GM12878 (cell line): ENCODE results near the gene SLC10A4. TPM values are rescaled to one million over a fixed set of nuclear protein-coding genes. Genes with fewer than 3 reads are reported as not detected.

Experiments used
- ATAC-seq: fragments of 200-7000 bp; cut with Tn5 transposase; 3 replicates; pipeline ENCODE4 v1.9.1; 2020; ENCODE audit warnings: mild to moderate bottlenecking, moderate library complexity
- BruUV-seq: library from RNA; stranded (reverse); fragments of 400-500 nt; replicated peaks from 2 replicates; lab custom pipeline; 2021; lab: Mats Ljungman, UMichigan
- CTCF ChIA-PET: fragments of 300-600 bp; sonication (Branson Sonifier 250); formaldehyde crosslinking; extraction: SDS; loops from one replicate; lab custom pipeline; 2021; ENCODE audit warnings: inconsistent platforms; lab: Yijun Ruan, JAX
- POLR2A ChIA-PET: fragments of 350-600 bp; formaldehyde crosslinking; extraction: SDS; loops from one replicate; lab custom pipeline; 2021; ENCODE audit warnings: inconsistent platforms; lab: Charles Lee
- RAD21 ChIA-PET: fragments of 300-600 bp; sonication (Branson Sonifier 250); formaldehyde crosslinking; loops from one replicate; lab custom pipeline; 2023; ENCODE audit warnings: antibody characterized with exemption; ENCODE audit not compliant: unreplicated experiment; lab: Charles Lee
- SMC1A ChIA-PET: fragments of 300-600 bp; sonication (Branson Sonifier 250); formaldehyde crosslinking; loops from one replicate; lab custom pipeline; 2023; ENCODE audit not compliant: unreplicated experiment, uncharacterized antibody; lab: Charles Lee
- DNase-seq: peaks from one replicate; pipeline ENCODE4 v3.0.0-alpha.2; 2011; ENCODE audit warnings: low read depth, low spot score
- FAIRE-seq: peaks from 3 replicates; lab custom pipeline; 2011; peaks lifted over from hg19 to GRCh38; lab: Jason Lieb, UNC
- H2AFZ ChIP-seq: 2 replicates; pipeline ENCODE4 v1.6.0; 2011; ENCODE audit warnings: low read depth, low read length, control low read depth; ENCODE audit not compliant: control insufficient read depth
- H3K27ac ChIP-seq: 2 replicates; pipeline ENCODE4 v1.5.1; 2011; ENCODE audit warnings: control low read depth; ENCODE audit not compliant: control insufficient read depth, insufficient read depth
- H3K27me3 ChIP-seq, 2 experiments: replicated peaks in 1 of 2; 2 replicates each; pipeline versions ENCODE4 v1.6.0 to v1.6.1; 2011; ENCODE audit warnings: low read length in 1 of 2; ENCODE audit not compliant: control insufficient read depth in 2 of 2, insufficient read depth in 2 of 2
- H3K36me3 ChIP-seq, 2 experiments: 2 replicates each; pipeline ENCODE4 v1.5.1; 2011; ENCODE audit warnings: low read length in 1 of 2; ENCODE audit not compliant: control insufficient read depth in 2 of 2, insufficient read depth in 2 of 2
- H3K4me1 ChIP-seq: 2 replicates; pipeline ENCODE4 v1.6.1; 2011; ENCODE audit warnings: mild to moderate bottlenecking, low read length, moderate library complexity, mixed read lengths; ENCODE audit not compliant: control insufficient read depth, insufficient read depth
- H3K4me2 ChIP-seq: 2 replicates; pipeline ENCODE4 v1.6.0; 2011; ENCODE audit warnings: control low read depth; ENCODE audit not compliant: control insufficient read depth, insufficient read depth
- H3K4me3 ChIP-seq: fragments of 200-600 bp; sonication (generic); 2 replicates; pipeline ENCODE4 v1.5.1; 2016
- H3K79me2 ChIP-seq: 2 replicates; pipeline ENCODE4 v1.6.0; 2011; ENCODE audit warnings: low read length; ENCODE audit not compliant: control insufficient read depth, insufficient read depth
- H3K9ac ChIP-seq: 2 replicates; pipeline ENCODE4 v1.8.0; 2011; ENCODE audit warnings: low read length, control low read depth, mixed read lengths; ENCODE audit not compliant: control insufficient read depth, insufficient read depth
- H3K9me3 ChIP-seq: replicated peaks from 3 replicates; pipeline ENCODE4 v1.5.1; 2011; ENCODE audit warnings: mild to moderate bottlenecking, low read length; ENCODE audit not compliant: control insufficient read depth, insufficient read depth
- H4K20me1 ChIP-seq: 2 replicates; pipeline ENCODE4 v1.6.0; 2011; ENCODE audit not compliant: control insufficient read depth, insufficient read depth
- BACH1 ChIP-seq: fragments of 450-650 bp; IDR thresholded peaks from 2 replicates; pipeline ENCODE4 v1.6.1; 2017; ENCODE audit warnings: mild to moderate bottlenecking, borderline replicate concordance
- BCL11A ChIP-seq: IDR thresholded peaks from 2 replicates; pipeline ENCODE4 v1.6.1; 2011; ENCODE audit warnings: low read depth, low read length
- BMI1 ChIP-seq: fragments of 450-650 bp; IDR thresholded peaks from 2 replicates; pipeline ENCODE4 v1.6.1; 2016; ENCODE audit warnings: mild to moderate bottlenecking, moderate library complexity, borderline replicate concordance
- FOXM1 ChIP-seq: IDR thresholded peaks from 2 replicates; pipeline ENCODE4 v1.6.1; 2012; ENCODE audit warnings: low read depth, mild to moderate bottlenecking, inconsistent platforms, low read length, moderate library complexity
- IKZF2 ChIP-seq, 2 experiments: fragments of 450-650 bp; IDR thresholded peaks; 2 replicates each; pipeline ENCODE4 v1.6.1; 2017; ENCODE audit warnings: mild to moderate bottlenecking in 2 of 2, moderate library complexity in 2 of 2
- JUND ChIP-seq: IDR thresholded peaks from 2 replicates; pipeline ENCODE4 v1.6.1; 2012; ENCODE audit warnings: low read depth, mild to moderate bottlenecking, low read length, improper control_type of control experiment, moderate library complexity
- KDM1A ChIP-seq: fragments of 200-600 bp; sonication (generic); IDR thresholded peaks from 2 replicates; pipeline ENCODE4 v1.6.1; 2016; ENCODE audit warnings: borderline replicate concordance
- NRF1 ChIP-seq: conservative IDR thresholded peaks from 2 replicates; pipeline ENCODE4 v1.6.1; 2011; ENCODE audit warnings: mild to moderate bottlenecking, low read depth, low read length, improper control_type of control experiment
- PAX5 ChIP-seq: IDR thresholded peaks from 2 replicates; pipeline ENCODE4 v1.6.1; 2011; ENCODE audit warnings: low read depth, low read length, borderline replicate concordance
- RELA ChIP-seq: fragments of 450-650 bp; IDR thresholded peaks from 2 replicates; pipeline ENCODE4 v1.8.0; 2014; ENCODE audit warnings: borderline replicate concordance; ENCODE audit not compliant: partially characterized antibody
- SKIL ChIP-seq: fragments of 450-650 bp; IDR thresholded peaks from 2 replicates; pipeline ENCODE4 v1.6.1; 2017; ENCODE audit warnings: mild to moderate bottlenecking, low read depth, inconsistent platforms; ENCODE audit not compliant: poor library complexity, severe bottlenecking
- SMAD1 ChIP-seq: fragments of 450-650 bp; IDR thresholded peaks from 2 replicates; pipeline ENCODE4 v1.6.1; 2018; ENCODE audit warnings: mild to moderate bottlenecking, low read depth; ENCODE audit not compliant: partially characterized antibody
- SPI1 ChIP-seq: IDR thresholded peaks from 2 replicates; pipeline ENCODE4 v1.6.1; 2011; ENCODE audit warnings: low read depth, mild to moderate bottlenecking, low read length, moderate library complexity, borderline replicate concordance; ENCODE audit not compliant: insufficient read depth
- USF2 ChIP-seq: IDR thresholded peaks from 2 replicates; pipeline ENCODE4 v1.6.1; 2011; ENCODE audit warnings: low read depth, low read length, improper control_type of control experiment, borderline replicate concordance
- ZBTB33 ChIP-seq: fragments of 450-650 bp; IDR thresholded peaks from 2 replicates; pipeline ENCODE4 v1.6.1; 2017; ENCODE audit warnings: mild to moderate bottlenecking
- ZBTB4 ChIP-seq: fragments of 450-650 bp; formaldehyde crosslinking; IDR thresholded peaks from 2 replicates; pipeline ENCODE4 v1.4.0; 2022; ENCODE audit warnings: mild to moderate bottlenecking, moderate library complexity
- WGBS: methylation state at CpG from one replicate; pipeline ENCODE4 v1.1.6; 2016; ENCODE audit warnings: low lambda C conversion rate; ENCODE audit not compliant: insufficient replicate concordance, insufficient coverage; ENCODE audit errors: missing lambda C conversion rate; 5-methylcytosine and 5-hydroxymethylcytosine counted together
- in situ Hi-C: fragments of 300-500 bp; cut with MboI; formaldehyde crosslinking; loops from 9 replicates; pipeline ENCODE4 v1.14.3; 2018; ENCODE audit warnings: mixed read lengths
- intact Hi-C: fragments of 100-400 bp; cut with micrococcal nuclease; formaldehyde crosslinking; loops from one replicate; pipeline ENCODE4 v1.14.2; 2022; ENCODE audit not compliant: unreplicated experiment
- polyA plus RNA-seq, 11 experiments: library from polyadenylated mRNA; depleted of rRNA in 4 of 11; unstranded in 6 of 11; stranded (reverse) in 5 of 11; fragments of >200 nt; fragmentation: Nextera tagmentation in 4 of 11; fragmentation: Illumina TruSeq in 1 of 11; extraction: Ambion mirVana in 4 of 11; extraction: Trizol in 1 of 11; gene quantifications; 1 replicate in 1 of 11; 2 replicates in 10 of 11; pipeline versions ENCODE4 v1.2.1 to v1.2.3, GENCODE V29; 2011 to 2016; ENCODE audit warnings: inconsistent platforms in 2 of 11, missing spikeins in 2 of 11, low read depth in 1 of 11
- total RNA-seq, 4 experiments: library from RNA; depleted of rRNA in 3 of 4; stranded (reverse); fragments of >200 nt in 3 of 4; fragmentation: Illumina TruSeq in 1 of 4; extraction: Trizol in 1 of 4; gene quantifications; 2 replicates each; pipeline versions ENCODE4 v1.2.1 to v1.2.3, GENCODE V29; 2013 to 2021

Gene SLC10A4
- total and polyA plus RNA-seq, 10 of the 15 experiments (the other 5 are each of a cell fraction or from before 2014, with no cell fraction given): 0.12 TPM; not detected in 9

DNA sequence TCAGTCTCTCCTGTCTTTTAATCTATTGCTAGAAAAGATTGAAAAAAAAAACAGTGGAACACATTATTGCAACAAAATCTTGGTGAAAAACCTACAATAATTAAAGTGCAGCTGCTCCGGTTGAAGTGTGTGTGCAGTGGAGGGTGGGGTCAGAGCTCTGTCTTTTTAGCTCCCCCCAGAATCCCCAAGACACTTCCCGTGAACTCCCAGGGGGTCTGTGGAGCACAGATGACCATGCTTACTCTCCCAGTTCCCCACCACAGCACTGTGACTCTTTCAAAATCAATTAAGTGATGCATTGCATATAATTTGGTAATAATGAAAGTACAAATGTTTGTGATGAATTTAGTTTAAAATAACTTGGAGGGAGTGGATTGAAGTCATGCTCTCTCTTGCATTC lies 15.7 kb upstream of the SLC10A4 start (continued):
- TF ChIP-seq SKIL (no peak), ZBTB4 (CRISPR knock-in tag) (no peak), PAX5 (no peak), SPI1 (peak; percentile 6; the same call in 1 of the 2 replicates), JUND (no peak), BMI1 (no peak), IKZF2 (IDR thresholded peaks at IDR 0.05) (no peak)

- Histone ChIP-seq H3K27ac (no peak overlapping the region), H3K27me3 (no peaks in the 10 kb centered on the region), H3K79me2 (no peaks in the 10 kb centered on the region), H3K4me3 (no peak overlapping the region), H3K9ac (no peak overlapping the region), H2AFZ (no peak overlapping the region), H3K9me3 (no peaks in the 10 kb centered on the region; the same call in 2 of the 3 replicates), H4K20me1 (no peaks in the 10 kb centered on the region), H3K4me1 (no peaks in the 10 kb centered on the region; the same call in 1 of the 2 replicates), H3K36me3 (no peaks in the 10 kb centered on the region), H3K4me2 (no peak overlapping the region)
- no TSS peak for BruUV-seq
- CTCF ChIA-PET: interaction anchor here (0.9 kb wide), 1 partner anchor 494 kb away, joined by 4 read pairs; no protein-coding TSS in a partner anchor
- SMC1A ChIA-PET: no interaction called here
- in situ Hi-C loops: no loop called here
- intact Hi-C loops: no loop called here
- DNase-seq (no peak), FAIRE-seq (no peak), ATAC-seq (no peak)
- WGBS: 25% methylated on average over 4 of the region's 5 CpGs
- RAD21 ChIA-PET: interaction anchor here (0.6 kb wide), 1 partner anchor 1487 kb away, joined by 3 read pairs; no protein-coding TSS in a partner anchor
- POLR2A ChIA-PET: no interaction called here
- TF ChIP-seq USF2 (no peak), FOXM1 (no peak), BACH1 (no peak), ZBTB33 (no peak), SMAD1 (no peak), KDM1A (no peak), BCL11A (no peak), NRF1 (no peak), RELA (no peak)
These were observed 15.3 kb upstream of the SLC10A4 start for GRCh38 chr4:48467891-48468290.
